ENCODE results near the gene TXNDC12.
"Not testable (repeated sequence)": the region's sequence is repeated elsewhere in the genome, so short reads cannot be mapped to it uniquely, and the experiment has no call there.

Gene TXNDC12

GRCh38 chr1:52033190-52034049, 21.6 kb downstream of the TXNDC12 start, which contains the start of gene KTI12:
Gene KTI12, minus strand, starts transcription at chr1:52033810. Its CDS starts 49 bp downstream, at chr1:52033761.
- DNase-seq (ENCODE audit: insufficient read length, low spot score) (peak; percentile 76), FAIRE-seq (peak; percentile 86)
- peak; percentile 76 for TF ChIP-seq POLR2A (IDR thresholded peaks at IDR 0.05; ENCODE audit: low read depth, low read length)

DNA sequence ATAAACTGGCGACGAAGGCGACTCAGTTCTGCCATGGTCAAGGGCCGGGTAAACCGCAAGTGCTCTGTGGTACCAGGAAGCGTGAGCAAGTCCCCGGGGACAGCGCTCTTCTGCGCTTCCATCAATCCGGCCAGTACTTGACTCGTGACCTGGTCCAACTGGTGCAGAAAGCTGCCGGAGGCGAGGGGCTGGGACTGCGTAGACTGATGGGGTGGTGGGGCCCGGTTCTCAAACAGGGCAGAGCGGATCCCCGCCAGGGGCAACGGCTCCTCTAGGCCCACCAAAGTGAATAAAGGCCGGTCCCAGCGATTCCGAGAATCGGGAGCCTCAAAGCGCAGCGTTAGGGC, 22.2 kb downstream of the TXNDC12 start:
- DNase-seq (ENCODE audit: insufficient read length, low spot score) (peak; percentile 23), FAIRE-seq (no peak)
- TF ChIP-seq POLR2A (IDR thresholded peaks at IDR 0.05; ENCODE audit: low read depth, low read length) = 0 out of 2 replicates have a peak, but pooled peaks have one; percentile 13

GRCh38 chr1:52032124-52032784, 22.7 kb downstream of the TXNDC12 start:
- TF ChIP-seq POLR2A (IDR thresholded peaks at IDR 0.05; ENCODE audit: low read depth, low read length) = no peak
- FAIRE-seq = peak; percentile 11
- DNase-seq (ENCODE audit: insufficient read length, low spot score) = no peak

DNA sequence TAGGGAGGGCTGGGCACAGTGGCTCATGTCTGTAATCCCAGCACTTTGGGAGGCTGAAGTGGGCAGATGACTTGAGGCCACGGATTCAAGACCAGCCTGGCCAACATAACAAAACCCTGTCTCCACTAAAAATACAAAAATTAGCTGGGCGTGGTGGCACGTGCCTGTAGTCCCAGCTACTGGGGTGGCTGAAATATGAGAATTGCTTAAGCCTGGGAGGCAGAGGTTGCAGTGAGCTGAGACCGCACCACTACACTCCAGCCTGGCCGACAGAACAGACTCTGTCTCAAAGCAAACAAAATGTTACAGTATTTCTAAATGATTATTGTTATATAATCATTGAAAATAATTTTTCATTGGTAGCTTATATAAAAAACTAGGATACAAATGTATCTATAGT, 26.2 kb downstream of the TXNDC12 start:
- FAIRE-seq; DNase-seq (ENCODE audit: insufficient read length, low spot score): not testable (repeated sequence)

DNA sequence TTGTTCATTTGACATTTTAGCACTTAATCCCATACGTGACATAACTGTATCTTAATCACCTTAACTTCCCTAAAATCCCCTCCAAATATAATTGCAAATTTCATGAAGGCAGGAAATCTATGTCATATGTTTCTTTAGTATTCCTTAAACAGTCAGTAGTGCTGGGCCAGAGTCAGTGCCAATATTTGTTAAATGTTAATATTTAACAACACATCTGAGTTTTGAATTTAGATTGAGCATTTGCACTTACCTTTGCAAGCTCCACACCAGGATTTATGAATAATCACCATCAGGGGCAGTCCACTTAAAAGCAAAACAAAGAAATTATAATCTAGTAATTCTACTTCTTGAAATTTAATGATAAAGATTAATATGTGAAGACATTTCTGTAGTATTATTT, 26.7 kb downstream of the TXNDC12 start:
- no peak for TF ChIP-seq POLR2A (IDR thresholded peaks at IDR 0.05; ENCODE audit: low read depth, low read length)
- FAIRE-seq (no peak), DNase-seq (ENCODE audit: insufficient read length, low spot score) (no peak)

GRCh38 chr1:52026278-52026677, 28.7 kb downstream of the TXNDC12 start:
- TF ChIP-seq POLR2A (IDR thresholded peaks at IDR 0.05; ENCODE audit: low read depth, low read length) = no peak
- DNase-seq (ENCODE audit: insufficient read length, low spot score) (no peak), FAIRE-seq (no peak)

DNA sequence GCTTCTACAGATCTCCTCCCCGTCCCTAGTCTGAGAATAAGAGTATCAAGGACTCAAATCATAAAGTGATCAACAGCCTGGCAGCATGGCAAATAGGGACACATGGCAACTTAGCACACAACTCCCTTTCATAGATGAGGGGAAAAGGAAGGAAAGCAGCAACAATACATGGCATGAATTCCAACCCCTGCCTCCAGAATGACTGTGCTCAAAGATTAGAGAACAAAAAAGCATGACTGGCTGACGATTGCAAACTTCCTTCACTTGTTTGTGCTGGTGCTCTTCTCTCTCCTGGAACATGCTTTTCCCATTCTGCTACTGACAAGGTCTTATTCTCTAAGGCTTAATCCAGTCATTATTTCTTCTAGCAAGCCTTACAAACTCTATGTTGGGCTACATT, 32.9 kb downstream of the TXNDC12 start:
- FAIRE-seq = no peak
- no peak for TF ChIP-seq POLR2A (IDR thresholded peaks at IDR 0.05; ENCODE audit: low read depth, low read length)
- no peak for DNase-seq (ENCODE audit: insufficient read length, low spot score)

DNA sequence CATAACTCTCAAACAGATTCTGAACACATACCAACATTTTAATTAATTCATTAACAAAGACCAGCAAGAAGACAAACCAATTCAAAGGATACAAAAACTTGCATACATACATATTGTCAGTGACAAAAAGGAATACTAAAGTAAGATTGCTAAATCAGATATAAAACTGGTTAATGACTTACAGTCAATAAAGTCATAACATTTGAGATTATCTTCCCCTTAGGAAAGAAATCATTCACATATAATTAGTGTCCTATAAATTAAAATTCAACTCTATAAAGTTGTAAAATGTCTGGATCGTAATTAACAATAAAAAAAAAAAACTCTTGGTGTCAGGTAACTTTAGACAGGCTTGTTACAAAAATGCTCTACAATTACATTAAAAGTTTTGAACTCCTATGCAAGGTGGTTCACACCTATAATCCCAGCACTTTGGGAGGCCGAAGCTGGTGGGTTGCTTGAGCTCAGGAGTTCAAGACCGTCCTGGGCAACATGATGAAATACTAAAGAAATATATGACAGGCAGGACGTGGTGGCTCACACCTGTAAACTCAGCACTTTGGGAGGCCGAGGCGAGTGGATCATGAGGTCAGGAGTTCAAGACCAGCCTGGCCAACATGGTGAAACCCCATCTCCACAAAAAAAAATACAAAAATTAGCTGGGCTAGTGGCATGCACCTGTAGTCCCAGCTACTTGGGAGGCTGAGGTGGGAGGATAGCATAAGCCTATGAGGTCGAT, 46.8 kb downstream of the TXNDC12 start:
- DNase-seq (ENCODE audit: insufficient read length, low spot score) = no peak
- no peak for TF ChIP-seq POLR2A (IDR thresholded peaks at IDR 0.05; ENCODE audit: low read depth, low read length)
- FAIRE-seq = no peak

DNA sequence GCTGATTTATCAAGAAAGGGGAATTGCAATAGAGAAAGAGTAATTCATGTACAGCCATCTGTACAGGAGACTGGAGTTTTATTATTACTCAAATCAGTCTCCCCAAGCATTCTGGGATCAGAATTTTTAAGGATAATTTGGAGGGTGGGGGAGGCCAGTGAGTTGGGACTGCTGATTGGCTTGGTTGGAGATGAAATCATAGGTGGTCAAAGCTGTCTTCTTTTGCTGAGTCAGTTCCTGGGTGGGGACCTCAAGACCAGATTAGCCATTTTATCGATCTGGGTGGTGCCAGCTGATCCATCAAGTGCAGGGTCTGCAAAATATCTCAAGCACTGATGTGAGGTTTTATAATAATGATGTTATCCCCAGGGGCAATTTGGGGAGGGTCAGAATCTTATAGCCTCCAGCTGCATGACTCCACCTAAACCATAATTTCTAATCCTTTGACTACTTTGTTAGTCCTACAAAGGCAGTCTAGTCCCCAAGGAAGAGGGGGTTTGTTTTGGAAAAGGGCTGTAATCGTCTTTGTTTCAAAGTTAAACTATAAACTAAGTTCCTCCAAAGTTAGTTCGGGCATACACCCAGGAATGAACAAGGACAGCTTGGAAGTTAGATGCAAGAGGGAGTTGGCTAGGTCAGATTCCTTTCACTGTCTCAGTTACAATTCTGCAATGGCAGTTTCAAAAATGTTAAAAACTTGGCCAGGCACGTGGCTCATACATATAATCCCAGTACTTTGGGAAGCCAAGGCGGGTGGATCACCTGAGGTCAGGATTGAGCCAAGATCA, 47.6 kb downstream of the TXNDC12 start:
- no peak for FAIRE-seq
- DNase-seq (ENCODE audit: insufficient read length, low spot score) = no peak
- no peak for TF ChIP-seq POLR2A (IDR thresholded peaks at IDR 0.05; ENCODE audit: low read depth, low read length)

DNA sequence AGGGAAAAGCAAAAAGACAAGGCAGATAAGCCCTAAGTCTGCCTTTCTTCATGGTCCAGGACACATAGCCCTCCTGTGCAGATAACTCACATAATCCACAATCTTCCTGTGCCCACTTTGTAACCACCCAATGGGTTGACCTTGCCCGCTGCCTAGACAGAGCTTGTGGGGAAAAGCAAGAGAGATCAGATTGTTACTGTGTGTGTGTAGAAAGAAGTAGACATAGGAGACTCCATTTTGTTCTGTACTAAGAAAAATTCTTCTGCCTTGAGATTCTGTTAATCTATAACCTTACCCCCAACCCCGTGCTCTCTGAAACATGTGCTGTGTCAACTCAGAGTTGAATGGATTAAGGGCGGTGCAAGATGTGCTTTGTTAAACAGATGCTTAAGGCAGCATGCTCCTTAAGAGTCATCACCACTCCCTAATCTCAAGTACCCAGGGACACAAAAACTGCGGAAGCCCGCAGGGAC, 48.9 kb downstream of the TXNDC12 start:
- DNase-seq (ENCODE audit: insufficient read length, low spot score); FAIRE-seq: not testable (repeated sequence)

- not testable (repeated sequence) for DNase-seq (ENCODE audit: insufficient read length, low spot score); FAIRE-seq
These were observed 49.4 kb downstream of the TXNDC12 start for GRCh38 chr1:52005548-52005947.

GRCh38 chr1:52003877-52004276, 51.1 kb downstream of the TXNDC12 start:
- TF ChIP-seq POLR2A (IDR thresholded peaks at IDR 0.05; ENCODE audit: low read depth, low read length) = no peak
- FAIRE-seq (no peak), DNase-seq (ENCODE audit: insufficient read length, low spot score) (no peak)

GRCh38 chr1:52002038-52002917, 52.7 kb downstream of the TXNDC12 start:
- FAIRE-seq (peak; percentile 94), DNase-seq (ENCODE audit: insufficient read length, low spot score) (peak; percentile 79)
- no peak for TF ChIP-seq POLR2A (IDR thresholded peaks at IDR 0.05; ENCODE audit: low read depth, low read length)

Measured in H54 (cell line).